ENCODE results near the gene CSGALNACT2.

GRCh38 chr10:43226851-43227845 is 88.9 kb downstream of the CSGALNACT2 start:
- TF ChIP-seq CTCF (IDR thresholded peaks at IDR 0.05) (no peak), POLR2AphosphoS5 (IDR thresholded peaks at IDR 0.05; ENCODE audit: low read depth, low read length) (no peak), REST (IDR thresholded peaks at IDR 0.05; ENCODE audit: insufficient read depth in 1 of 2, low read depth in 2 of 2, low read length in 1 of 2) (no peak), TCF7L2 (IDR thresholded peaks at IDR 0.05; ENCODE audit: low read depth, low read length) (no peak)

Measured in Panc1 (cell line).